ENCODE data around the gene MGAT5. TPM values are rescaled to one million over a fixed set of nuclear protein-coding genes. Genes with fewer than 3 reads are reported as not detected.

MGAT5 gene
- total RNA-seq, 6 donors from 2014 or later: 25.3 to 65.5 (median 41.3) TPM

GRCh38 chr2:134491771-134492441, 238.0 kb downstream of the MGAT5 start:
- TF ChIP-seq EP300 (IDR thresholded peaks at IDR 0.05) (no peak), POLR2AphosphoS5 (IDR thresholded peaks at IDR 0.05) (no peak), POLR2A (IDR thresholded peaks at IDR 0.05) (no peak), CTCF (IDR thresholded peaks at IDR 0.05) (no peak)
- DNase-seq (no peak), ATAC-seq (ENCODE audit: low FRiP score in 2 of 2) (no peak)
- Histone ChIP-seq H3K4me1 (no peaks in the 10 kb centered on the region), H3K9me3 (no peaks in the 10 kb centered on the region), H3K36me3 (no peaks in the 10 kb centered on the region), H3K4me3 (no peak overlapping the region), H3K27me3 (no peaks in the 10 kb centered on the region), H3K27ac (no peak overlapping the region)
- 39 to 56% methylated on average over 9 of the region's 9 CpGs for WGBS, 2 donors

- Histone ChIP-seq H3K4me3 (no peak overlapping the region), H3K36me3 (no peaks in the 10 kb centered on the region), H3K27ac (no peak overlapping the region), H3K27me3 (no peaks in the 10 kb centered on the region), H3K4me1 (no peaks in the 10 kb centered on the region), H3K9me3 (no peaks in the 10 kb centered on the region)
- TF ChIP-seq CTCF (IDR thresholded peaks at IDR 0.05): no peak
- no peak for TF ChIP-seq POLR2A (IDR thresholded peaks at IDR 0.05)
- no peak for TF ChIP-seq POLR2AphosphoS5 (IDR thresholded peaks at IDR 0.05)
- no peak for TF ChIP-seq EP300 (IDR thresholded peaks at IDR 0.05)
- ATAC-seq (ENCODE audit: low FRiP score in 2 of 2): no peak
- DNase-seq: no peak
- WGBS, 2 donors: 88 to 91% methylated on average over 4 of the region's 4 CpGs
Observed at GRCh38 chr2:134493797-134494196, 239.9 kb downstream of the MGAT5 start.

GRCh38 chr2:134498654-134499053, 244.8 kb downstream of the MGAT5 start:
- no peaks in the 10 kb centered on the region for H3K9me3 ChIP-seq
- 82 to 88% methylated on average over 7 of the region's 7 CpGs for WGBS, 2 donors
- peak in 1 of 2 donors; percentile 24 for DNase-seq
- no peak for TF ChIP-seq POLR2AphosphoS5 (IDR thresholded peaks at IDR 0.05)
- TF ChIP-seq POLR2A (IDR thresholded peaks at IDR 0.05): no peak
- no peak for TF ChIP-seq CTCF (IDR thresholded peaks at IDR 0.05)
- no peak for TF ChIP-seq EP300 (IDR thresholded peaks at IDR 0.05)
- ATAC-seq (ENCODE audit: low FRiP score in 2 of 2): no peak
- H3K27me3 ChIP-seq: no peaks in the 10 kb centered on the region
- no peaks in the 10 kb centered on the region for H3K36me3 ChIP-seq
- no peak overlapping the region for H3K4me3 ChIP-seq
- no peaks in the 10 kb centered on the region for H3K4me1 ChIP-seq
- no peak overlapping the region for H3K27ac ChIP-seq

- DNase-seq: no peak
- Histone ChIP-seq H3K27ac (no peak overlapping the region), H3K4me3 (no peak overlapping the region), H3K27me3 (no peaks in the 10 kb centered on the region), H3K9me3 (no peaks in the 10 kb centered on the region), H3K4me1 (no peaks in the 10 kb centered on the region), H3K36me3 (no peaks in the 10 kb centered on the region)
- 72 to 77% methylated on average over 8 to 9 of the region's 9 CpGs for WGBS, 2 donors
- ATAC-seq (ENCODE audit: low FRiP score in 2 of 2): no peak
- TF ChIP-seq POLR2A (IDR thresholded peaks at IDR 0.05) (no peak), EP300 (IDR thresholded peaks at IDR 0.05) (no peak), CTCF (IDR thresholded peaks at IDR 0.05) (no peak), POLR2AphosphoS5 (IDR thresholded peaks at IDR 0.05) (no peak)
Observed at GRCh38 chr2:134499307-134499926, 245.5 kb downstream of the MGAT5 start.
